Measurements from ENCODE around the gene MRPL40. TPM values are rescaled to one million over a fixed set of nuclear protein-coding genes. Genes with fewer than 3 reads are reported as not detected.
A peak's percentile ranks its signal among the peaks of the same experiment; 100 is the strongest.

MRPL40 gene
- total and polyA plus RNA-seq, 2 donors (not counting 3 experiments of a cell fraction or from before 2014, with no cell fraction given): 17.5 to 27.4 TPM

DNA sequence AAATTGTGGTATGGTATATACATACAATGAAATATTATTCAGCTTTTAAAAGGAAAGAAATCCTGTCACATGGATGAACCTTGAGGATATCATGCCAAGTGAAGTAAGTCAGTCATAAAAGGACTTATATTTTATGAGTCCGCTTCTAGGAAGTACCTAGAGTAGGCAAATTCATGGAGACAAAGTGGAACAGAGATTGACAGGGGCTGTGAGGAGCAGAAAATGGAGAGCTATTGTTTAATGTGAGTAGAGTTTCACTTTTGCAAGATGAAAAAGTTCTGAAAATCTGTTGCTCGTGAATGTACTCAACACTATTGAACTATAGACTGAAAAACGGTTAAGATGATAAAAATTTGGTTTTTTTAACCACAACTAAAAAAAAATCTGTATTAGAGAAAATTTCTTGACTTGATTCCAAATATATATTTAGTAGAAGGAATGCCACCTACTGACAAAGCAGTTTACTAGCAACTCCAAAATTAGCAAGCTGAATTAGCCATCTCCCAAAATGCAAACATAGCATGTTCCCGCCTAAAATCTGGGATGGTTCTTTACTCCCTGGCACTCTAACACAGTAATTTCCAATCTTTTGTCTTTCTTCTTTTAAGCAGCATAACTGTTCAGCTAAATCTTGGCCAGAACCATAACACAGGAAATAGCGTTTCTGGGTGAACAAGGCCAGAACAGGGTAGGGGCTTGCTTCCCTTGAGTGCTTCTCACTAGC, 45.1 kb downstream of the MRPL40 start:
- dilution Hi-C loops (cut with MboI; ENCODE audit: extremely low pct_ligation_motif_present, low sequenced_read_pairs) (no loop called here), intact Hi-C loops (cut with micrococcal nuclease) (loop anchor here (1.0 to 10.0 kb wide), 4 partner anchors 31 to 237 kb away; partner anchors contain the start of genes C22orf39, MRPL40 and SEPTIN5)
- no peak overlapping the region for H2AFZ ChIP-seq (ENCODE audit: low read depth, low read length)
- H3K4me3 ChIP-seq (replicated peaks in 1 of 3; ENCODE audit: insufficient read depth in 1 of 3, low read depth in 1 of 3, low read length in 3 of 3): peak overlapping the region; percentile 53 to 87 (median 83)
- peaks cover 14 to 18% of the 10 kb centered on the region in 2 experiments for H3K36me3 ChIP-seq (ENCODE audit: control insufficient read depth in 2 of 2, extremely low read depth in 1 of 2, insufficient read depth in 2 of 2, low read length in 2 of 2)
- peaks cover 64% of the 10 kb centered on the region for H3K79me2 ChIP-seq (ENCODE audit: control insufficient read depth, insufficient read depth, low read length)
- peak overlapping the region; percentile 98 for H3K4me2 ChIP-seq (ENCODE audit: insufficient read depth, low read length)
- CTCF ChIA-PET: interaction anchor here (0.8 to 4.7 kb wide), 14 partner anchors 10 to 298 kb away, joined by 3 to 67 read pairs (median 4); partner anchors contain the start of genes HIRA and SLC25A1
- H3K9ac ChIP-seq (replicated peaks; ENCODE audit: extremely low read depth, insufficient read depth, low read length): peak overlapping the region; percentile 99
- no peaks in the 10 kb centered on the region for H3K27me3 ChIP-seq (ENCODE audit: control insufficient read depth in 2 of 2, insufficient read depth in 2 of 2, low read length in 2 of 2)
- peak overlapping the region; percentile 100 for H3K27ac ChIP-seq (ENCODE audit: insufficient read depth, low read depth, low read length)
- FAIRE-seq (peak; percentile 87), DNase-seq (ENCODE audit: low read depth, low spot score) (peak; percentile 49)
- TF ChIP-seq CTCF (IDR thresholded peaks at IDR 0.05; ENCODE audit: extremely low read depth in 1 of 2, insufficient read depth in 1 of 2, low read depth in 1 of 2, low read length in 2 of 2) (peak in 1 of 2 donors; percentile 1), FOS (IDR thresholded peaks at IDR 0.05; ENCODE audit: borderline replicate concordance, insufficient read depth, low read length) (no peak)
- no peaks in the 10 kb centered on the region for H3K9me1 ChIP-seq (replicated peaks; ENCODE audit: control insufficient read depth, extremely low read depth, insufficient read depth, low read length)
- no peaks in the 10 kb centered on the region for H3K9me3 ChIP-seq (replicated peaks; ENCODE audit: control insufficient read depth, insufficient read depth, low read length)
- no peaks in the 10 kb centered on the region for H4K20me1 ChIP-seq (replicated peaks; ENCODE audit: control insufficient read depth, extremely low read depth, insufficient read depth, low read length)
- POLR2A ChIA-PET: interaction anchor here (1.6 kb wide), 2 partner anchors 19 to 41 kb away, joined by 3 to 4 read pairs; no protein-coding TSS in a partner anchor
- peaks cover 28% of the 10 kb centered on the region for H3K4me1 ChIP-seq (ENCODE audit: control insufficient read depth, extremely low read depth, insufficient read depth, low read length)
- BruUV-seq (replicated peaks): no TSS peak

Data from endothelial cell of umbilical vein (primary cell).